Measurements from ENCODE around the gene SERGEF. TPM values are rescaled to one million over a fixed set of nuclear protein-coding genes. Genes with fewer than 3 reads are reported as not detected.

SERGEF gene
- total RNA-seq, 2 experiments from 2014 or later: 44.3 to 47.2 TPM

DNA sequence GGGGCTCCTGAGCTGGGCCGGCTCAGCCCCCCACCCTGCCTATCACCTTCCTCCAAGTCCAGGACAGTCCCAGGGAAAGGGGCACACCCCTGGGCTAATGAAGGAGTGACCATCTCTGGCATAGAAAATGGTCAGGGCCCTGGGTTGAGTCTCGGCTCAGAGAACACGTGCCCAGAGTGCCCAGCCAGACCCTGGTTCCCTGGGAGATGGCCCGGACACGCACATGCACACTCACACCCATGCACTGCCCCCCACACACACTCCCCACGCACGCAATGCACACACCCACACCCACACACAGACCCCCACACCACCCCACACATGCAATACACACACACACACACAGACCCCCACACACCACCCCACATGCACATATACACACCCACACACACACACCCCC lies 249.6 kb downstream of the SERGEF start:
- no peaks in the 10 kb centered on the region for H3K36me3 Mint-ChIP-seq
- POLR2A ChIA-PET: no interaction called here
- peaks cover 2% of the 10 kb centered on the region for H3K27me3 Mint-ChIP-seq
- no peaks in the 10 kb centered on the region for H3K4me1 Mint-ChIP-seq
- DNase-seq (no peak), ATAC-seq (ENCODE audit: low read depth) (no peak)
- H3K9me3 Mint-ChIP-seq: no peaks in the 10 kb centered on the region
- H3K27ac Mint-ChIP-seq: no peak overlapping the region
- no peak overlapping the region for H3K4me3 Mint-ChIP-seq

DNA sequence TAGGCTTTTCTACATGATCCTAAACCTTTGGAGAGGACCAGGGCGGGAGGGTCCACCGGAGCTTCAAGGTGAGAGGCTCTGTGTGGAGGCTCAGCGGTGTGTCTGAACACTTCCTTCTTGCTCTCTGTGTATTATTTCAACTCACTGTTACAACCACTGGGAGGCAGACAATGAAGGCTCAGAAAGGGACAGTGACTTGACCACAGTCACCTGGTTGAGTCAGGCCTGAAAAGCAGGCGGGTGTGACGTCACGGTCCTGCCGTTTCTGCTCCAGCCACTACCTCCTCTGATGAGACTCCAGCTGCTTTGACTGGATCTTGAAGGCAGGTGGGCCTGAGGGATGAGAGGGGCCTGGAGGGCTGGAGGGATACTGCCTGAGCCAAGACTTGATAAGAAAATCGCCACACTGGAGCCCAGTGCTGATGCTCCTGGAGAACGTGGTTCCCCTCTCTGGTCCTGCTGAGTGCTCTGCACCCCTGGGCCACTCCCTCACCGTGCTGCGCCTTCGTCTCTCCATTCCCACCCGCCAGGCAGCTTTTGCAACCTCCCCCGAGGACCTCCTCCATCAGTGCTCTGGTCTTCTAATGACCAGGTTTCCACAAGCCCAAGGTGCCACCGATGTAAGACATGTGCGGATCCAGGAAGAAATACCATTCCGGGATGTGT lies 250.4 kb downstream of the SERGEF start:
- Mint-ChIP-seq H3K9me3 (no peaks in the 10 kb centered on the region), H3K4me1 (no peaks in the 10 kb centered on the region), H3K27ac (no peak overlapping the region), H3K27me3 (peaks cover 2% of the 10 kb centered on the region), H3K4me3 (no peak overlapping the region), H3K36me3 (no peaks in the 10 kb centered on the region)
- ATAC-seq (ENCODE audit: low read depth) (no peak), DNase-seq (no peak)
- POLR2A ChIA-PET: no interaction called here

DNA sequence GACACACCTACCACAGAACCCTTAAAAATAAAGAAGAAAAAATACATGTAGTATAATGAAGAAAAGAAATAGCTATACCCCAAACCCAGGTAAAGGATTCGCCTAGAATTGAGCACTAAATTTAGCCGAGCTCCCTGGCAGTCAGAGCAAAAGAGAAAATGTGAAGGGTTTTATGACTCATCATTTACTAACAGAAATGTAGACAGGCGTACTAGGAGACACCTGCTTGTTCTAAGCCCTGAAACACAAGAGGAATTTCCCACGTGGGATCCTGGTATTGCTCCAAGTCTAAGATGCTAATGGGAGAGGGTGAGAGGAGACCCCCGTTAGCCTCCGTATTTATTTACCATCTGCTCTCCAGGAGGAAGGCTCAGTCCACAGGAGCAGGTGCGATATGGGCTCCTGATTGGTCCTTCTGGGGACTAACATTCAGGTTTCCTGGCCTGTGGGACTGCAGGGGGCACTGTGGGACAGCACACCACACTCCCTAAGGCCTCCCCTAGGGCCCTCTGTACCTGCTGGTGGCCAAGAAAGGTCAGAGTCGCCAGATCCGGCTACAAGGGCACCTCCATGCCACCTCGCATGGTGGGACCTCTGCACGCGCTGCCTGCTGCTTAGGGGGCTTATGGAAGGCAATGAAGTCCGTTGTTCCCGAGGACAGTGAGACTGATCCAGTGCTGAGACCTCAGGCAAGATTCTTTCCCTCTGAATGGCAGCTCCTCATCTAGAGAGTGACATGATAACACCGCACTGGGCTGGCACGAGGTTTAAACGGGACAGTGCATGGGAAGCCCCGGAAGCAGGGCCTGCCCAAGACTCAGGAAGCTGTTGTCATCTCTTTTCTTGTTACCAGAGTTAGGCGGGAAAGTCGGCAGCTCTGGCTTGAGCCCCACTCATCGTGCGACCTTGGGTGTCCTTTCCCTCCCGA lies 252.5 kb downstream of the SERGEF start:
- Mint-ChIP-seq H3K4me3 (no peak overlapping the region), H3K27me3 (peaks cover 5% of the 10 kb centered on the region), H3K4me1 (no peaks in the 10 kb centered on the region), H3K9me3 (no peaks in the 10 kb centered on the region), H3K27ac (no peak overlapping the region), H3K36me3 (no peaks in the 10 kb centered on the region)
- POLR2A ChIA-PET: no interaction called here
- ATAC-seq (ENCODE audit: low read depth) (peak; percentile 79), DNase-seq (peak; percentile 48)

DNA sequence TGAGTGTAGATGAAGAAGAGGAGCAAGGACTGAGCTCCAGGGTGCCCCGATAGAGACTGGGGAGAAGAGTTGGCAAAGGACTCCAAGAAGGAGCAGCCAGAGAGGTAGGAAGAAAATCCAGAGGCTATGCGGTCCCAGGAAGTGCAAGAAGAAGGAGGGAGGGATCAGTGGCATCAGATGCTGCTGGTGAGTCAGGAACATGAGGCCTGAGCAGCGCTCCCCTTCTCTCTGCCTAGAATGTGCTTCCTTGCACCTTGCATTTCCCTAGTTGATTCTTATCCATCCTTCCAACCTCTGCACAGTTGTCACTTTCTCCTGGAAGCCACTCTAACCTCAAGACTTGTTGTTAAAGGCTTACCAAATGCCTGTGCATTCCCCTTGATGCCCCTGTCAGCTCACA lies 257.0 kb downstream of the SERGEF start:
- Mint-ChIP-seq H3K36me3 (no peaks in the 10 kb centered on the region), H3K27ac (no peak overlapping the region), H3K27me3 (peaks cover 3% of the 10 kb centered on the region), H3K4me3 (no peak overlapping the region), H3K4me1 (peaks cover 1% of the 10 kb centered on the region), H3K9me3 (no peaks in the 10 kb centered on the region)
- POLR2A ChIA-PET: no interaction called here
- ATAC-seq (ENCODE audit: low read depth) (no peak), DNase-seq (no peak)

DNA sequence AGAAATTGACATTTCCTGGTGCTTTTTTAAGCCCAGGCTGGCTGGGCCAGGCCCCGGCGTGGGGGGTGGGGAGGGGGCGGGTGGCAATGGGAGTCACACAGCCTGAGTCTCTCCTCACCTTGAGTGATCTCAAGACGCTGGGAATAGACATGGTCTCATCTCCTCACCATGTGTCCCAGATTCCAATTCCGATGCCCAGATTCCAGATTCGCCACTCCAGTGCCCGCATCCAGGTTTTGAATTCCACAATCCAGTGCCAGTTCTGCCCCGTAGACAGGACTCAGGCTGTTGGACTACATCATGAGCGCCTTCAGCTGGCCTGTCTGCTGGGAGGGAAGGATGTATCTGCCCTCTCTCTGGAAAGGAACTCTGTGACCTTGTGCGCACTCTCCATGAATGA lies 259.2 kb downstream of the SERGEF start:
- no peak overlapping the region for H3K27ac Mint-ChIP-seq
- DNase-seq: no peak
- no peak overlapping the region for H3K4me3 Mint-ChIP-seq
- peaks cover 3% of the 10 kb centered on the region for H3K27me3 Mint-ChIP-seq
- no peaks in the 10 kb centered on the region for H3K9me3 Mint-ChIP-seq
- POLR2A ChIA-PET: no interaction called here
- H3K4me1 Mint-ChIP-seq: peaks cover 1% of the 10 kb centered on the region
- ATAC-seq (ENCODE audit: low read depth): no peak
- no peaks in the 10 kb centered on the region for H3K36me3 Mint-ChIP-seq

DNA sequence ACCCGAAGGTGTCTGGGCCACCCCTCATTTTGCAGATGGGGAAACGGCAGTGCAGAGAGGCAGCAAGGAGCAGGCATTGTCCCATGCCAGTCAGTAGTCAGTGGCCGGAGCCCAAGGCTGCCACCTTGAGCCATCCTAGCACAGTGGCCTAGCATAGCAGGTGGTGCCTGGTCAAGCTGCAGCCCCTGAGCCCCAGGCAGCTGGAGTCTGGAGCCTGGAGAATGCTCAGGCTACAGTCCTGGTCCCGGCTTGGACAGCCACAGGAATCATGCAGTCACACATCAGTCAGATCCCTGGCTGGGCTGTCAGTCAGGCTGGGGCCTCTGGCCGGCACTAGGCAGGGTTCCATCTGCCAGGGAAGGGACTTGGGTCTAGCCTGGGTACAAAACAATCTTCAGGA lies 259.7 kb downstream of the SERGEF start:
- Mint-ChIP-seq H3K27ac (no peak overlapping the region), H3K27me3 (peaks cover 3% of the 10 kb centered on the region), H3K4me1 (peaks cover 1% of the 10 kb centered on the region), H3K9me3 (no peaks in the 10 kb centered on the region), H3K4me3 (no peak overlapping the region), H3K36me3 (no peaks in the 10 kb centered on the region)
- DNase-seq (no peak), ATAC-seq (ENCODE audit: low read depth) (no peak)
- POLR2A ChIA-PET: no interaction called here

DNA sequence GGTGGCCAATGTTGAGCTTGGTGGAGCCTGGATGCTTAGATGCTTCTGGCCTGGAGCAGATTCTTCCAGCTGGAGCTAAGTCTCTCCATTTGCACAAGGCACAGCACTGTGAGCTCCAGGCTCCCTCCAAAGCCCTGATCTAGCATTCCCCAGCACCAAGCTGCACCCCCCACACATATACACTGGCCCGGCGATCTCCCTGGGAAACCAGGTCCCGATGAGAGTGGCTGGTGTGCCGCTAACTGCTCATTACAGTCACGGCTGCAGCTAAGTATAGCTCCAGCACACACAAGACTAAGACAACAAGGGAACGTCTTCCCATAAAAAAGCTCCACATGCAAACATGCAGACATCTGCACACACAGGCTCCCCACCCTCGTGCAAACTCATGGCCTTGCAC lies 260.7 kb downstream of the SERGEF start:
- POLR2A ChIA-PET: no interaction called here
- no peak for ATAC-seq (ENCODE audit: low read depth)
- DNase-seq: no peak
- no peaks in the 10 kb centered on the region for H3K9me3 Mint-ChIP-seq
- H3K36me3 Mint-ChIP-seq: no peaks in the 10 kb centered on the region
- no peak overlapping the region for H3K27ac Mint-ChIP-seq
- peaks cover 1% of the 10 kb centered on the region for H3K4me1 Mint-ChIP-seq
- peaks cover 3% of the 10 kb centered on the region for H3K27me3 Mint-ChIP-seq
- no peak overlapping the region for H3K4me3 Mint-ChIP-seq

DNA sequence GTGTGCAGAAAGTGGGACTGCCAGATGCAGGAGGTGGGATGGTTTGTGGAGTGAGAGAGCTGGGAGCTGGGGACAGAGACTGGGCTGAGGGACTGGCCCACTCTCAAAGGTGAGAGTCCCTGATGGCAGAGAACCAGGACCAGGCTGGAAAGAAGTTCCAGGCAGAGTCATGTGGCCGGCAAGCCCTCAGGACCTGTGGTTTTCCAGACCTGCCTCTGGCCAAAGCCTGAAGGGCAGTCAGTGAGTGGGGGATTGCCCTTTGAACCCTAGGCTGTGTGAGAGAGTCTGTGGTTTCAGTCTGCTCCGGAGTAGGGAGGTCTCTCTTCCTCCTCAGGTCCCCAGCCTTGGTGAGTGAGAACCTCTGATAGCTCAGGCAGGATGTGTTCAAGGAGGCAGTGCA lies 261.3 kb downstream of the SERGEF start:
- peaks cover 1% of the 10 kb centered on the region for H3K4me1 Mint-ChIP-seq
- no peak for DNase-seq

DNA sequence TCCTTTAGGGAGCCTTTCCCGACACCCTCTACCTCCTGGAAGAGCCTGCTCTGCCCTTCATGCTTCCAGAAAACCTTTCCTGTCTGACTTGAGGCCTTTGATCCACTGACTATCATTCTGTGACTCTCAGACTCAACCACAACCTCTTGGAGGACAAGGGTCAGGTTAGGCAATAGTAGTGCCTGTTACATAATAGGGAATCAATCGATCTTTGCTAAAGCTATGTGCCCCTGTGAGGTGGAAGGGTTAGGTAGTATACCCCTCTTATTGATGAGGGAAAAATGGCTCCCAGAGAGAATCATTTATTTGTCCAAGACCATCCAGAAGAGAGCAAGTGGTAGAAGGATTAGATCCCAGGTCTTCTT lies 262.1 kb downstream of the SERGEF start:
- Mint-ChIP-seq H3K4me1 (peaks cover 1% of the 10 kb centered on the region), H3K4me3 (no peak overlapping the region), H3K36me3 (no peaks in the 10 kb centered on the region), H3K27me3 (no peaks in the 10 kb centered on the region), H3K27ac (no peak overlapping the region), H3K9me3 (no peaks in the 10 kb centered on the region)
- DNase-seq (no peak), ATAC-seq (ENCODE audit: low read depth) (no peak)
- POLR2A ChIA-PET: no interaction called here

More for the DNA sequence above, 261.3 kb downstream of the SERGEF start:
- Mint-ChIP-seq H3K27ac (no peak overlapping the region), H3K36me3 (no peaks in the 10 kb centered on the region), H3K27me3 (peaks cover 3% of the 10 kb centered on the region), H3K9me3 (no peaks in the 10 kb centered on the region), H3K4me3 (no peak overlapping the region)
- no peak for ATAC-seq (ENCODE audit: low read depth)
- POLR2A ChIA-PET: no interaction called here

DNA sequence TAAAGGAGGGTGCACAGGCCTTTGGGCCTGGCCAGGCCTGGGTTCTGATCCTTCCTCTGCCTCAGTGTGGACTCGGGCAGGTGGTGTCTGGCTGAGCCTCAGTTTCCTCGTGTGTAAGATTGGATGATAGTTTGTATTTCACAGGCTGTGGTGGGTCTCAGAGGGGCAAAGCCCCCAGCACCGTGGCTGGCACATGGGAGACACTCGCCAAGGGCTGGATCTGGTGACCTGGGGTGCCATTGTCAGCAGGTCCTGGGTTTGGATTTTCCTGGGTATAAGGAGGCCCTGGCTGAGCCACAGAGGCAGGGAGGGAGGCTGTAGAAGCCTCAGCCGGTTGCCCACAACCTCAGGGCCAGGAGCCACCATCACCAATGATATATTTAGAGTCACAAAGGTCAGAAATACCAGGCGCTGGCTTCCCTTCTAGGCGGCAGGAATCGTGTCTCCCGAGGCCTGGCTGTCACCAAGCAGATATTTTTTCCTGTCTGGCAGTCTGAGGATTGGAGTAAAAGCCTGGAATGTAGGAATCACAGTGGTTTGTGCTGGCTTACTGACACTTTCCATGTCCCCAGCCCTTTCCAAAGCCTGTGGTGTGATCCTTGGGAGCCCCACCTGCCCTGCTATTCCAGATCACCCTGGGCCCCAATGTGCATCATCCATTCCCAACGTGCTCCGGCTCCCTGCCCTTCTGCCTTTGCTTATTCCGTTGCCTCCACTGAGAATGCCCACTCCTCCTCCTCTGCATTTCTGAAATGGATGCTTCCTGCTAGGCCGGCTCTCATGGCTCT lies 262.6 kb downstream of the SERGEF start:
- ATAC-seq (ENCODE audit: low read depth): no peak
- H3K4me1 Mint-ChIP-seq: peaks cover 1% of the 10 kb centered on the region

DNA sequence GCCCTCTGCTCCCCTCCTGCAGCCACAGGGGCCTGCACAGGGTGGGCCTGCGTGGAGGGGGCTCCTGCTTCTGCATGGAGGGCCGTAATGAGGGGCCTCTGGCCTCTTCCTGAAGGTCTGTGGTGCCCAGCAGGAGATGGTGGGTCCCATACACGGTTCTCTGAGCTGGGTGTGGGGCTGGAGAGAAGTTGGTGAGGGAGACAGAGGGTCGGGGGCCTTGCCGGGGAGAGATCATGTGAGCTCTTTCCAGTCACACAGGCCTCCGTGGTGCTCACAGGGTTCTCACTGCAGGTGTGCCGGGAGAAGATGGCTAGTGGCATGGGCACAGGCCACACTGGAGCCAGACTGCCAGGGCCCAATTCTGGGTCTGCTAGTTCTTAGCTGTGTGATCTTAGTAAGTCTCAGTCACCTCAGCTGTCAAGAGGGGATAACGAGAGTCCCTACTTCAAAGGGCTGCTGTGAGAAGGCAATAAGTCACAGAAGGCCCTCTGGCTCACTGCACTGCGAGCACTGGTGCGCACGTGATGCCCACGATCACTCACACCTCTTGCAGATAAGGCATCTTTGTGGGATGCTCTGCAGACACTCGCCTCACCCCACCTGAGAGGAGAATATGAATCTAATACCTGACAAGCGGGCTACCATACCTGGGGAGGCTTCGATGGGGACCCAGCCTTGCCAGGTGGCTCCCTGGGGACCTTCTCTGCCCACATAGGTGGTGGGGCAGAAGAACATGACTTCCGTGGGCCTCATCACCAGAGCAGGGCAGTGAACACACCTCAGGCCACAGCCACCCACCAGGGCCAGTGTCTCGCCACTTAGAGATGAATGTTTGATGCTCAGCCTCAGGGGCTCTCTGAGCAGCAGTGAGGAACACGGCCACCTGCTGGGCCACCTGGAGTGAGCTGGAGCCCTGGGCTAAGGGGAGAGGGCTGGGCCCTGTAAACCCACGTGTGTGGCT lies 263.8 kb downstream of the SERGEF start:
- POLR2A ChIA-PET: no interaction called here
- no peak overlapping the region for H3K4me3 Mint-ChIP-seq
- H3K27ac Mint-ChIP-seq: no peak overlapping the region
- H3K4me1 Mint-ChIP-seq: peaks cover 1% of the 10 kb centered on the region
- H3K9me3 Mint-ChIP-seq: no peaks in the 10 kb centered on the region
- H3K27me3 Mint-ChIP-seq: peaks cover 3% of the 10 kb centered on the region
- no peak for ATAC-seq (ENCODE audit: low read depth)
- H3K36me3 Mint-ChIP-seq: no peaks in the 10 kb centered on the region
- no peak for DNase-seq

More for the DNA sequence above, 262.6 kb downstream of the SERGEF start:
- Mint-ChIP-seq H3K9me3 (no peaks in the 10 kb centered on the region), H3K4me3 (no peak overlapping the region), H3K36me3 (no peaks in the 10 kb centered on the region), H3K27me3 (no peaks in the 10 kb centered on the region), H3K27ac (no peak overlapping the region)
- POLR2A ChIA-PET: no interaction called here
- peak; percentile 4 for DNase-seq

DNA sequence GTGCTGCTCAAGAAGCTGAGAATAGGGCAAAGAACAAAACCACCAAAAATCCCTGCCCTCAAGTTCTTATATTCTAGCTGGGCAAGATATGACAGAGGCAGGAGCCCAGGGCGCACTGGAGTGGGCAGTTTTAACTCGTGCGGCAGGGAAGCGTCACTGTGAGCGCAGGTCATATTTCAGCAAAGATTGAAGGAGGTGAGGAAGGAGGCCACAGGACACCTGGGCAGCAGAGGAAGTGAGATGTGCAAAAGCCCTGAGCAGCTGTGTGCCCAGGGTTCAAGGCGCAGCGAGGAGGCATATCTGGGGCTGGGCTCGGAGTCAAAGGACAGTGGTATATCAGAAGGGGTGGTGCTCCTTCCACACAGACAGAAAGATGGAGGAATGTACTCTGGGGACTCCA lies 264.8 kb downstream of the SERGEF start:
- DNase-seq: no peak
- no peaks in the 10 kb centered on the region for H3K9me3 Mint-ChIP-seq
- no peak for ATAC-seq (ENCODE audit: low read depth)
- POLR2A ChIA-PET: no interaction called here
- H3K4me1 Mint-ChIP-seq: peaks cover 1% of the 10 kb centered on the region
- no peak overlapping the region for H3K27ac Mint-ChIP-seq
- H3K27me3 Mint-ChIP-seq: peaks cover 3% of the 10 kb centered on the region
- H3K4me3 Mint-ChIP-seq: no peak overlapping the region
- no peaks in the 10 kb centered on the region for H3K36me3 Mint-ChIP-seq

All from activated naive CD8-positive, alpha-beta T cell treated with anti-CD3 and anti-CD28 coated beads, Interleukin-2, amount 10 ng/mL, durations not matched to agents 7 days and 5 days (primary cell).